ENCODE data around the gene HES5.

GRCh38 chr1:2505461-2505994 is 24.5 kb downstream of the HES5 start:
- TF ChIP-seq CEBPB (IDR thresholded peaks at IDR 0.05), result no peak
- TF ChIP-seq, protein P1, sequence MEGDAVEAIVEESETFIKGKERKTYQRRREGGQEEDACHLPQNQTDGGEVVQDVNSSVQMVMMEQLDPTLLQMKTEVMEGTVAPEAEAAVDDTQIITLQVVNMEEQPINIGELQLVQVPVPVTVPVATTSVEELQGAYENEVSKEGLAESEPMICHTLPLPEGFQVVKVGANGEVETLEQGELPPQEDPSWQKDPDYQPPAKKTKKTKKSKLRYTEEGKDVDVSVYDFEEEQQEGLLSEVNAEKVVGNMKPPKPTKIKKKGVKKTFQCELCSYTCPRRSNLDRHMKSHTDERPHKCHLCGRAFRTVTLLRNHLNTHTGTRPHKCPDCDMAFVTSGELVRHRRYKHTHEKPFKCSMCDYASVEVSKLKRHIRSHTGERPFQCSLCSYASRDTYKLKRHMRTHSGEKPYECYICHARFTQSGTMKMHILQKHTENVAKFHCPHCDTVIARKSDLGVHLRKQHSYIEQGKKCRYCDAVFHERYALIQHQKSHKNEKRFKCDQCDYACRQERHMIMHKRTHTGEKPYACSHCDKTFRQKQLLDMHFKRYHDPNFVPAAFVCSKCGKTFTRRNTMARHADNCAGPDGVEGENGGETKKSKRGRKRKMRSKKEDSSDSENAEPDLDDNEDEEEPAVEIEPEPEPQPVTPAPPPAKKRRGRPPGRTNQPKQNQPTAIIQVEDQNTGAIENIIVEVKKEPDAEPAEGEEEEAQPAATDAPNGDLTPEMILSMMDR (IDR thresholded peaks at IDR 0.05), result no peak
- TF ChIP-seq ZFP36 (IDR thresholded peaks at IDR 0.05; ENCODE audit: borderline replicate concordance, partially characterized antibody), result no peak
- TF ChIP-seq SMC3 (IDR thresholded peaks at IDR 0.05), result no peak
- no peak for TF ChIP-seq ELK1 (IDR thresholded peaks at IDR 0.05; ENCODE audit: low read depth, low read length)
